Frontal cortex (tissue), 4 donors: ENCODE measurements around the gene CASP9. TPM values are rescaled to one million over a fixed set of nuclear protein-coding genes. Genes with fewer than 3 reads are reported as not detected.
"Not testable (repeated sequence)": the region's sequence is repeated elsewhere in the genome, so short reads cannot be mapped to it uniquely, and the experiment has no call there.

ENCODE experiments used
- DNase-seq, 2 donors: peaks; one replicate each; pipeline ENCODE4 v3.0.0; 2012; ENCODE audit warnings: low spot score in 2 of 2
- FAIRE-seq: peaks from 2 replicates; lab custom pipeline; 2012; peaks lifted over from hg19 to GRCh38; lab: Jason Lieb, UNC
- total RNA-seq: library from RNA; depleted of rRNA; stranded (reverse); fragments of >200 nt; gene quantifications from one replicate; pipeline ENCODE4 v1.2.3, GENCODE V29; 2014
- donor health status: control.
- donor health status: control.
- donor health status: control.

Gene CASP9
- total RNA-seq, 1 donor from 2014 or later = 2.0 TPM

DNA sequence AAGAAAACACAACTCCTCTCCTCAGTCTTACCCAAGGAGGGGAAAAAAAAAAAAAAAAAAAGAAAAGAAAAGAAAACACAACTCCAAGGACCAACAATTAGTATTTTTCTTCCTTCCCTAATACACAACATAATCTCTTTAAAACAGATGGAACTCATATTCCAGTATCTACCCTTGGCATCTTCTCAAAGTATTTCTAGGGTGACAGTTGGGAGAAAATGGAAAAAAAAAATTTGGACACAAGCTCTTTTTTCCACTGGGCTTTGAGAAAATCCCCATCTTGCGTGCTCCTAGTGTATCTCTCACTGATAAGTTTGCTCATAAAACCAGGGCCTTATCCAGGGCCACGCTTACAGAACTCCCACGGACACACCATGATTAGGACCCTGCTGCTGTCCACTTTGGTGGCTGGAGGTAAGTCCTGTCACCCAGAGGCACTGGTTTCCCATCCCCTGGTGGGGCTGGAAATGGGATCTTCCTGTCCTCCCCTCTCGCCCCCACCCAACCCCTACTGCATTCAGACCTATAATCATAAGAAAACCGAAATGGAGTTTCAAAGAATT lies 48.2 kb downstream of the CASP9 start, which contains the start of gene CELA2B:
Gene CELA2B (plus strand): TSS at position 353 of the 563 bp plus-strand sequence. CDS start 22 bp downstream, at position 375.
- DNase-seq = no peak
- FAIRE-seq = no peak

DNA sequence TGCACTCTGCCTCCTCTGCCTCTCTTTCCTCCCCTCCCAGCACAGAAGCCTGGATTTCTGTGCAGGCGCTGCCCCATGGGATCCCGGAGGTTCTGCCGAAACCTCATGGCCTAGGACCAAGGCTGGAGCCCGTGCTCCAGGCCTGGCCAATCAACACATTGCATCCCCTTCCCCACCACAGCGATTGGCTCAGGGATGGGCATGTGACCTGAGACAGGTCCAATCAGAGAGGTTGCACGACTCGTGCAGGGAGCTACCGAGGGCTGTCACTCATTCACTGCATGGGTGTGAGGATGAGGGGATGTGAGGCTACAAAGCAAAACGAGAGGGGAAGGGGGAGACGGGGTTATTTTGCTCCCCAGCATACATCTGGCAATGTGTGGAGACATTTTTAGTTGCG lies 51.4 kb downstream of the CASP9 start:
- no peak for DNase-seq
- no peak for FAIRE-seq

GRCh38 chr1:15471723-15472122 lies 52.3 kb downstream of the CASP9 start:
- not testable (repeated sequence) for DNase-seq, FAIRE-seq

DNA sequence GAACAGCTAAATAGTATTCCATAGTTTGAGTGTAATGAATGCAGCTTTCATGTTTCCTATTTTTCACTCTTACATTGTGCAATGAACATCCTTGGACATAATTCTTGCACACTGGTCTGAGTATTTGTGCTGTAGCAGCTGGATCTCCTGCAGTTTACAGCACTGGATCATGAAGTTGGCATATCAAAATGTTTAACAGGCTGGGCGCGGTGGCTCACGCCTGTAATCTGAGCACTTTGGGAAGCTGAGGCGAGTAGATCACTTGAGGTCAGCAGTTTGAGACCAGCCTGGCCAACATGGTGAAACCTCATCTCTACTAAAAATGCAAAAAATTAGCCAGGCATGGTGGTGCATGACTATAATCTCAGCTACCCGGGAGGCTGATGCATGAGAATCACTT lies 52.9 kb downstream of the CASP9 start:
- not testable (repeated sequence) for FAIRE-seq, DNase-seq

GRCh38 chr1:15469821-15470448 lies 54.1 kb downstream of the CASP9 start:
- DNase-seq, FAIRE-seq: not testable (repeated sequence)

- FAIRE-seq = no peak
- no peak for DNase-seq
Measured at GRCh38 chr1:15469361-15469760, 54.7 kb downstream of the CASP9 start.

GRCh38 chr1:15468145-15468544 lies 55.9 kb downstream of the CASP9 start:
- FAIRE-seq (no peak), DNase-seq (no peak)

- FAIRE-seq, DNase-seq: not testable (repeated sequence)
Measured at GRCh38 chr1:15466955-15467625, 56.9 kb downstream of the CASP9 start.

DNA sequence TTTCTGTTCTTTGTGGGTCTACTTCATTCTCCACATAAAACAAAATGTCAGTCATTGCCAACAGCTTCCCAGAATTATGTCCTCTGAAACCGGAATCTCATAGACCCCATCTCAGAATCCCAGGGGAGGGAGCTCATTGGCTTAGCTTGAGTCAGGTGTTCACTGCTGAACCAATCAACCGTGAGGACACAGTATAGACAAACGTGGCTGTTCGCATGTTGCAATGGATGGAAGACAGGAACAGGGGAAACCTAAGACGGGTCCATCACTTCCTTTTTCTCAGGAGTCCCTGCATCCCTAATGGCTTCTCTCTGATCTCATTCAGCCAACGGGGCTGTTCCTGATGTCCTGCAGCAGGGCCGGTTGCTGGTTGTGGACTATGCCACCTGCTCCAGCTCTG lies 58.3 kb downstream of the CASP9 start:
- no peak for DNase-seq
- no peak for FAIRE-seq

- not testable (repeated sequence) for FAIRE-seq, DNase-seq
Measured at GRCh38 chr1:15463926-15464322, 60.1 kb downstream of the CASP9 start.

DNA sequence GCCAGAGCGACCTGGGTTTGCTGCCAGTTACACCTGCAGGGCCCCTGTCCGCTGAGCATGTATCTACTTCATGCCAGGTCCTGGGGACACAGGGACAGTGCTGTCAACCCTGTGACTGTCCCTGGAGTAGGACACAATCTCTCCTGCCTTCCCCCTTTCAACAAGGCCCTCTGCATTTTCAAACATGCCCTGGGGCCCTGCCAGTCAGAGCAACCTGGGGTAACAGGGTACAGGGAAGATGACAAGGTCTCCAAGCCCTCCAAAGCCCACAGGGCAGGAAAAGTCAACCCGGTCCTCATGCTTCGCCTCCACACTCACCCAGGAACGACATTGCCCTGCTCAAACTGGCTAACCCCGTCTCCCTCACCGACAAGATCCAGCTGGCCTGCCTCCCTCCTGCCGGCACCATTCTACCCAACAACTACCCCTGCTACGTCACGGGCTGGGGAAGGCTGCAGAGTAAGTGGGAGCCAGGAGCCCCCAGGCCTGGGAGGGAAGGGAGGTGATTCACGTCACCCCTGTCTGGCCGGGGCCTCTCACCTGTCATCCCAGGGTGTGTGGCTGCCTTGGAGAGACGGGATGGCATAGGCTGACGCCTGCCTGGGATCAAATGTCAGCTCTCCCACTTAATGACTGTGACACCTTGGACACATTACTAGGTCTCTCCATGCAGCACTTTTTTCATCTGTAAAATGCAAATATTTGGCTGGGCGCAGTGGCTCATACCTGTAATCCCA lies 60.8 kb downstream of the CASP9 start:
- not testable (repeated sequence) for FAIRE-seq, DNase-seq

DNA sequence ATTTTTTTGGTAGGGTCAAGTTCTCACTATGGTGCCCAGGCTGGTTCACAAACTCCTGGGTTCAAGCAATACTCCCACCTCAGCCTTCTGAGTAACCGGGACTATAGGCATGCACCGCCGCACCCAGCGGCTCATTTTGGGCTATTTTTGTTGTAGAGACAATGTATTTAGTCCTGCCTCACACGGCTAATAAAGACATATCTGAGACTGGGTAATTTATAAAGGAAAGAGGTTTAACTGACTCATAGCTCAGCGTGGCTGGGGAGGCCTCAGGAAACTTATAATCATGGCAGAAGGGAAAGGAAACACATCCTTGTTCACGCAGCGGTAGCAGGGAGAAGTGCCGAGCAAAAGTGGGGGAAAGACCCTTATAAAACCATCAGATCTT lies 63.3 kb downstream of the CASP9 start:
- DNase-seq (no peak), FAIRE-seq (no peak)

- FAIRE-seq (no peak), DNase-seq (no peak)
Measured at GRCh38 chr1:15459771-15460707, 64.0 kb downstream of the CASP9 start.

DNA sequence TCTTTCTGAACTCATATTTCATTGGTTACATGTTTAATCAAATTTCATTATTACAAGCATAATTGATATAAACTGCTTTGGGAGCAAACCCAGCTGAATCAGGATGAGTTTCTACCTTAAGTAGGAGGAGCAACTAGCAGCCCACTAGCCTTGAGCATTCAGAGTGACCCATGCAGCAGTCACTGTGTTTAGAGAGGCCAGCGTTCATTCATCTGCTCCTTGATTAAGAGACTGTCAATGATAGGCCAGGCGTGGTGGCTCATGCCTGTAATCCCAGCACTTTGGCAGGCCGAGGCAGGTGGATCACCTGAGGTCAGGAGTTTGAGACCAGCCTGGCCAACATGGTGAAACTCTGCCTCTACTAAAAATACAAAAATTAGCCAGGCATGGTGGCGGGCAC lies 65.6 kb downstream of the CASP9 start:
- not testable (repeated sequence) for FAIRE-seq, DNase-seq

DNA sequence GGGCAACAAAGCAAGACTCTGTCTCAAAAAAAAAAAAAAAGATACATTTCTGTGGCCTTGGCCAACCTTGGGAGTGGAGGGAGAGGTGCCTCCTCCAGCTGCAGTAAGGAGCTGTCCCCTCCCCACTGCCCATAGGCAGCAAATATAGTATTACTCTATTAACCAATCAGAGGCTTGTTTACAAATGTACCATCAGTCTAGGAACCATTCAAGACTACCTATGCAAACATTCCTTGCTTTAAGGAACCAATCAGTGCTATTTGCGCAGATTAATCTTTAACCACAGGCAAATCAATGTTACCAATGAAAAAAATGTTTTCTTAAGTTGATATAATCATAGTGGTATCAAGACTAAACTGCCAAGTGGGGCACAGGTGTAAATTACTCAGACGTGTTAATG lies 66.4 kb downstream of the CASP9 start:
- DNase-seq (no peak), FAIRE-seq (no peak)

DNA sequence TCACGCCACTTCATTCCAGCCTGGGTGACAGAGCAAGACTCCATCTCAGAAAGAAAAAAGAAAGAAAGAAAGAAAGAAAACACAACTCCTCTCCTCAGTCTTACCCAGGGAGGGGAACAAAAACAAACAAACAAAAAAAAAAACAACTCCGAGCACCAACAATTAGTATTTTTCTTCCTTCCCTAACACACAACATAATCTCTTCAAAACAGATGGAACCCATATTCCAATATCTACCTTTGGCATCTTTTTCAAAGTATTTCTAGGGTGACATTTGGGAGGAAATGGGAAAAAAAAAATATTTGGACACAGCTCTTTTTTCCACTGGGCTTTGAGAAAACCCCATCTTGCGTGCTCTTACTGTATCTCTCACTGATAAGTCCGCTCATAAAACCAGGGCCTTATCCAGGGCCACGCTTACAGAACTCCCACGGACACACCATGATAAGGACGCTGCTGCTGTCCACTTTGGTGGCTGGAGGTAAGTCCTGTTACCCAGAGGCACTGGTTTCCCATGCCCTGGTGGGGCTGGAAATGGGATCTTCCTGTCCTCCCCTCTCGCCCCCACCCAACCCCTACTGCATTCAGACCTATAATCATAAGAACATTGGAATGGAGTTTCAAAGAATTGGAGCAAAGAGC lies 67.6 kb downstream of the CASP9 start, which contains the start of gene CELA2A:
Gene CELA2A (plus strand): TSS at position 420 of the 642 bp plus-strand sequence. CDS start 22 bp downstream, at position 442.
- DNase-seq (no peak), FAIRE-seq (no peak)

DNA sequence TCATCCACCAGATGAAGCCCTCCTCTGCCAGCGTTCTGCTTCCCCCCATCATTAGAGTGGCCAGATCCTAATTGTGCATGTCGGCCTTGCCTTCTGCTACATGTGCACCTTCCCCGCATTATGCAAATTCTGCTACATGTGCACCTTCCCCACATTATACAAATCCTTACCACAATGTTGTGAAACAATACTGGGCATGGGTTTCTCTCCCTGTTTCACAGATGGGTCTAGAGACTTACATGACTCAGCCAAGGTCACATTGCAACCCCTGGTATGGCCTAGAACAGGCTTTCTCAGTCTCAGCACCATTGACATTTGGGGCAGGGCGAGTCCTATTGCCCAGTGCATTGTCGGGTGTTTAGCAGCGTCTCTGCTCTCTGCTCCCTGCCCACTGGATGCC lies 68.5 kb downstream of the CASP9 start:
- FAIRE-seq (no peak), DNase-seq (no peak)

DNA sequence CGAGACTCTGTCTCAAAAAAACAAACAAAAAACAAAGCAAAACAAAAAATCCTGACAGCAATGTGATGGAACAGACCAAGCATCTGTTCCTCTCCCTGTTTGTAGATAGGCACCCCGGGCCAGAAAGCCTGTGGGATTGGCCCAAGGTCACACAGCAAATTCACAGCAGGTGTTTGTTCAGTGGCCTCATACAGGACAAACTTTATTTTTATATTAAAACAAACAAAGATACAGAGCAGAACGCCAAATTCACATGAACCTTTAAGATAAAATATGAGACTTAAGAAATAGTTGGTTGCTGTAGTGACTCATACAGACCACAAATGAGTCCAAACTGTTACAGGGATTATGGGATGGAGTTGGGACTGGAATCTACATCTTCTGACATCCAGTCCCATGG lies 69.8 kb downstream of the CASP9 start:
- no peak for DNase-seq

DNA sequence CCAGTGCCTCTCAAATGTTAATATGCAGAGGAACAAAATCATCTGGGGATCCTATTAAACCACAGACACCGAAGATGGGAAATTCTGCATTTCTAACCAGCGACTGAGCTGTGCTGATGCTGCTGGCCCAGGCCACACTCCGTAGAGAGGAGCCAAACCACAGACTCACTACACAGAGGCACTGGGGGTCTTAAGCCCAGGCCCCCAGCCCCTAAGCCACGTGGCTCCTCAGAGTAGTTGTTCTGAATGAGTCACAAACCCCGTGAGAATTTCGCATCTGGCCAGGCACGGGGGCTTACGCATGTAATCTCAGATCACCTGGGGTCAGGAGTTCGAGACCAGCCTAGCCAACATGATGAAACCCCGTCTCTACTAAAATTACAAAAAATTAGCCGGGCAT lies 70.3 kb downstream of the CASP9 start:
- no peak for FAIRE-seq

More for the DNA sequence above, 69.8 kb downstream of the CASP9 start:
- FAIRE-seq = no peak

More for the DNA sequence above, 70.3 kb downstream of the CASP9 start:
- DNase-seq = no peak
